Fibroblast of upper back skin (primary cell): ENCODE measurements around the gene PPARA.
"Not testable (repeated sequence)": the region's sequence is repeated elsewhere in the genome, so short reads cannot be mapped to it uniquely, and the experiment has no call there.

ENCODE experiments used
- DNase-seq: peaks from one replicate; pipeline ENCODE4 v3.0.0-alpha.2; 2013

The PPARA gene

DNA sequence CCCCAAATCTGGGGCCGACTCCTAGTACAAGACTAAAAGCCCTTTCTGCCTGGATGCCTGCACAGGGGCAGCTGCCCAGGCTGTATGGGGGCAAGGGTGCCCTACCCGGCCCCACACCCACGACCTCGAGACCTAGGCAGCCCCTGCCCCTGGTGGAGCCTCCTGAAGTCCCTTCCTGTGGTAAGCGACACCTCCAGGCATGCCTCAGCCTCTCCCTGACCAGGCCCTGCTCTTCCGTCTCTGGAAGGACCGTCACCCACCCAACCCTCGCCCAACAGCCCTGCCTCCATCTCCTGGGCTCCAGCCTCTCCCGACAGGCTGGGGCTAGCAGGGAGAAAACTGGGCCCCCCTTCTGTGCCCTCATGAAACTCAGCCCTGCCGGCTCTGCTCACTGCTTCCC lies 22.8 kb upstream of the PPARA start:
- no peak for DNase-seq

DNA sequence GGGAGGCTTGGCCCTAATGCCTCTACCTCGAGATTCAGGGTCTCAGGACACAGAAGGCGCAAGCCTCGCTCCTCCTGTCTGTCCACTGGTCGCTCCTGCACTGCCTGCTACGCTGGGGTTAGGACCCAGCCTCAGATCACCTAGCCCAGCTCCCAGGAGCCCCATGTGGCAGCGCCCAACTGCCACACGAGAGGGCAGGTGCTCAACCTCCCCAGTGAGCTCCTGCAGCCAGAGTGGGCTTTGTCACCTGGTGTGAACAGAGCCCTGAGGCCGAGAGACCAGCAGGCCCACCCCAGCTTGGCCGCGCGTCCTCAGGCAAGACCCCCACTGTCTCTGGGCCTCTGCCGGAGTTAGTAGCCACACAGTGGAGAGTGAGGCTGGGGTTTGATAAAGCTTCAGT lies 21.7 kb upstream of the PPARA start:
- no peak for DNase-seq

GRCh38 chr22:46129390-46130041 lies 20.8 kb upstream of the PPARA start:
- no peak for DNase-seq

DNA sequence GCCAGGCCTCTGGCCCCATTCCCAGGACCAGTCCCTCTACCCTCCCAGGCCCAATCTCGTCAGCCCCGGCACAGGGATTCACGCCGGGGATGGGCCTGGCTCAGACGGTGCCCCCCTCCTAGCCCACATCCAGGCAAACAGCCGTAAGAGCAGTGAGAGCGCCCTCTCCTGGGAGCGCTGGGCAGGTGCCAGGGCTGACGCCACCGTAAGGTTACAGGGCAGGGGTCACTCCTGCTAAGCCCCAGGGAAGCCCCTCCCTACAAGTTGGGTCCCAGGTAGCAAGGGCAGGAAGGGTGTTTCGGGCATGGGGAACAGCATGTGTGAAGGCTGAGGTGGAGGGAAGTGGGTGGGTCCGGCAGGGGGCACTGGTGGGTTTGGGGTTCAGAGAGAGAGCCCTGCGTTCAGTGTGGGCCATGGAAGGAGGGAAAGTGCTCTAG lies 19.2 kb upstream of the PPARA start:
- no peak for DNase-seq

- DNase-seq, result not testable (repeated sequence)
Observed at GRCh38 chr22:46132193-46132829, 18.0 kb upstream of the PPARA start.

GRCh38 chr22:46132830-46133587 lies 17.3 kb upstream of the PPARA start:
- DNase-seq, result no peak

DNA sequence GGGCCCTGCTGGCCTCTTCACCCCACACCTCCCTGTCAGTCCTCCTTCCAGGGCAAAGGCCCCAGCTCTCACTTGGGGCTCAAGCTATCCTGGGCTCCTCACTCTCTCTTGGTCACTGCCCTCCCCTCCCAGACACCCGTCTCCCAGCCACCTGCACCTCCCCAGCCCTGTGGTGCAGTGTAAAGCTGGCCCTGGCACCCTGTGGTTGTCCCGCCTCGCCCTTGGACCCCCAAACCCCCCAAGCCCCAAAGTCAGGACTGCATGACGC lies 16.8 kb upstream of the PPARA start:
- no peak for DNase-seq

DNA sequence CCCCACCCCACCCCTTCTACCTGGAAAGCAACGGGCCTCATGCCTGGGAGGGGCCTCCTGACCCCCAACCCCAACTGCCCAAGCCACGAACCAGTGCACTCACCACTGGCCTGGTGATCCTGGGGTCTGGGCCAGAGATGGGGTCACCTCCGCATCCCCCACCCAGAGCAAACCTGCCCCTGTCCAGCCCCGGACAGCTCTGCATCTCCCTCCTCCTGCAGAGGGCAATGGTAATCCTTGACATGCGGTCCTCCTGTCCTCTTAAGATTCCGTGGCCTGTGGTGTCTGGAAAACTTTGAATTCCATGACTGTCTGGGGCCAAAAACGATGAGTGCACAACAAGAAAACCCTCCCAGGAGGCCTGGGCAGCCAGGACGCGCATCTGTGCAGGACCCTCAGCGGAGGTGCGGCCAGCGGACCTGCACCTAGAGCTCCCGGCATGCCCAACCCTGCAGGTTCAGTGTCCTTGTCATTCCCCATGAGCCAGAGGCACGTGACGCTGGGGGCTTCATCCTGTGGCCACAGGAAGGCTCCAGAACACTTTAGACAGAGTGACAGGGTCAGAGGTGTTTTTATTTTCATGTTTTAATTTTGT lies 16.1 kb upstream of the PPARA start:
- DNase-seq, result no peak

DNA sequence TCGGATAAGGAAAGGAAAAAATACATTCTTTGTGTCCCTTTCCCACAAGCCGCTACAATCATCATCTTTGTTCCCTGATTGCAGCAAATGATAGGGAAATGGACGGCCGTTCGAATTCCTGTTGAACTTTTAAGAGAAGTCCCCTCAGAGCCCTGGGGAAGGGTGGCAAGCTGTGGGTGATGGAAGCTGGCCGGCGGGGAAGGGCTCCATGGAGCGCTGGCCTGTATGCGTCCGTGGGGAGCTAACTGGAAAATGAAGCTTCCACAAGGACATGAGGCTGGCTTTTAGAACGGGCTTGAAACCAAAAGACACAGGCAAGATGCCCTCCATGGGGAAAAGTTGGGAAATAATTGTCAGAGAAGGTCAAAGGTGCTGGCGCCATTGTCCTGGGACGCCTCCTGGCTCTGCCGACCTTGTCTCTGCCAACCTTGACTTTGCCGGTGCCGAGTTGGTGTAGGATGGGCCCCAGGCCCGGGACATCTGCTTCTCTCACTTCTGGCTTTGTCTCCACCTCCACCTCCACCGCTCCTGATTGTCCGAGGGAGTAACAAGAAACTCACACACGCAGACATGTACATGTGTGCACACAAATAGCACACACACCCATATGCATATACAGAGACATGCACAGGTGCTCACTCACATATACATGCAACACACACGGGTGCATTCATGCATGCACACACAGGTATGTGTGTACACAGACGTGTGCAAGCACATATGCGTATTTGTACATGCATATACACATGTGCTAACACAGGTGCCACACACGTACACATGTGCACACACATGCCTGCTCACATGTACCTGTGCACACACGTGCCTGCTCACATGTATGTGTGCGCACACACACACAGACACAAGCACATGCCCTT lies 14.5 kb upstream of the PPARA start:
- DNase-seq, result no peak

GRCh38 chr22:46136486-46137217 lies 13.7 kb upstream of the PPARA start:
- no peak for DNase-seq

GRCh38 chr22:46137218-46137766 lies 13.0 kb upstream of the PPARA start:
- DNase-seq, result no peak

- DNase-seq, result no peak
Observed at GRCh38 chr22:46138058-46138797, 12.1 kb upstream of the PPARA start.

DNA sequence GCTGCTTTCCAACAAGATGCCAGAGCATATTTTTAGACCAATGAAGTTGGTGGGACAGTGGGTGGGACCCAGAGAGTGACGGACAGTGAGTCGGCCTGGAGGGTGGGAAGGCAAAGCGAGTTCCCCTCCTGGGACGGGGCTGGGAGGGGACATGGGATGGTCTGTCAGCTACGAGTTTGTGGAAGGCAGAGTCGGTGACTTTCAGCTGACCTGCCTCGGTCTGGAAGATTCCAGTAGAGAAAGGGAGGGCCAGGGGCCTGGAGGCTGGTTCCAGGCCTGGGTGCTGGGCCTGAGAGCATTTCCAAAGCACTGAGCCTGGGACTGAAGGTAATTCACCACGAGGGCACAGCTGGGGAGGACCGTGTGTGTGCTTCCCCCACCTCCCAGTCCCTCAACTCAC lies 10.9 kb upstream of the PPARA start:
- DNase-seq, result not testable (repeated sequence)

GRCh38 chr22:46139895-46140350 lies 10.4 kb upstream of the PPARA start:
- no peak for DNase-seq

- DNase-seq, result no peak
Observed at GRCh38 chr22:46140989-46141928, 9.1 kb upstream of the PPARA start.

GRCh38 chr22:46142548-46143490 lies 7.5 kb upstream of the PPARA start:
- no peak for DNase-seq

GRCh38 chr22:46143491-46144147 lies 6.7 kb upstream of the PPARA start:
- no peak for DNase-seq

GRCh38 chr22:46145361-46145851 lies 4.9 kb upstream of the PPARA start:
- no peak for DNase-seq
